DOHH2 (cell line): ENCODE data around the gene SELENOF.

Experiments
- H3F3A ChIP-seq: fragments of 200-600 bp; sonication (generic), shearing (Covaris generic); 2 replicates; pipeline ENCODE4 v1.6.0; 2016; ENCODE audit warnings: antibody characterized with exemption, mild to moderate bottlenecking; ENCODE audit not compliant: control insufficient read depth, insufficient read depth
- H3K27ac ChIP-seq: fragments of 200-600 bp; sonication (generic); 2 replicates; pipeline ENCODE4 v1.5.1; 2014; ENCODE audit warnings: low read depth, mild to moderate bottlenecking, low read length, moderate library complexity
- H3K27me3 ChIP-seq: fragments of 200-600 bp; sonication (generic); 2 replicates; pipeline ENCODE4 v1.6.1; 2014; ENCODE audit warnings: mild to moderate bottlenecking, low read length, mixed read lengths; ENCODE audit not compliant: control insufficient read depth
- H3K36me3 ChIP-seq: fragments of 200-600 bp; sonication (generic); 2 replicates; pipeline ENCODE4 v1.6.1; 2014; ENCODE audit warnings: mild to moderate bottlenecking, low read length, moderate library complexity, mixed read lengths; ENCODE audit not compliant: control insufficient read depth
- H3K4me1 ChIP-seq: fragments of 200-600 bp; sonication (generic); 2 replicates; pipeline ENCODE4 v1.6.1; 2014; ENCODE audit warnings: mild to moderate bottlenecking, low read length, mixed read lengths; ENCODE audit not compliant: control insufficient read depth
- H3K4me2 ChIP-seq: fragments of 200-600 bp; sonication (generic); 2 replicates; pipeline ENCODE4 v1.6.0; 2014; ENCODE audit warnings: mild to moderate bottlenecking, low read length, moderate library complexity
- H3K4me3 ChIP-seq: fragments of 200-600 bp; sonication (generic); 2 replicates; pipeline ENCODE4 v1.5.1; 2014; ENCODE audit warnings: mild to moderate bottlenecking, low read length, mixed read lengths
- H3K79me2 ChIP-seq: fragments of 200-600 bp; sonication (generic); 2 replicates; pipeline ENCODE4 v1.6.1; 2014; ENCODE audit warnings: mild to moderate bottlenecking, low read length, mixed read lengths; ENCODE audit not compliant: control insufficient read depth
- H3K9me2 ChIP-seq: fragments of 200-600 bp; sonication (generic); replicated peaks from 2 replicates; pipeline ENCODE4 v1.6.1; 2014; ENCODE audit warnings: mild to moderate bottlenecking, low read length, mixed read lengths; ENCODE audit not compliant: control insufficient read depth
- H3K9me3 ChIP-seq: fragments of 200-600 bp; sonication (generic); 2 replicates; pipeline ENCODE4 v1.6.1; 2014; ENCODE audit warnings: antibody characterized with exemption, low read length, mixed read lengths; ENCODE audit not compliant: control insufficient read depth, insufficient read depth
- H4K20me1 ChIP-seq: fragments of 200-600 bp; sonication (generic); 2 replicates; pipeline ENCODE4 v1.6.0; 2014; ENCODE audit warnings: low read depth, mild to moderate bottlenecking, antibody characterized with exemption, low read length, moderate library complexity; ENCODE audit not compliant: control insufficient read depth, insufficient read depth
- CTCF ChIP-seq: fragments of 200-600 bp; sonication (generic); IDR thresholded peaks from one replicate; pipeline ENCODE4 v1.5.1; 2014; ENCODE audit warnings: antibody characterized with exemption, mild to moderate bottlenecking, low read depth, low read length; ENCODE audit not compliant: poor library complexity, severe bottlenecking
- EZH2phosphoT487 ChIP-seq: fragments of 200-600 bp; sonication (generic); IDR thresholded peaks from 2 replicates; pipeline ENCODE4 v1.6.1; 2017; ENCODE audit warnings: borderline replicate concordance, mild to moderate bottlenecking, antibody characterized with exemption, low read length, moderate library complexity, mixed read lengths

Gene SELENOF

GRCh38 chr1:86922445-86922844, 8.5 kb upstream of the SELENOF start:
- Histone ChIP-seq H4K20me1 (no peaks in the 10 kb centered on the region), H3K4me3 (no peak overlapping the region), H3K9me2 (no peaks in the 10 kb centered on the region), H3K27me3 (no peaks in the 10 kb centered on the region), H3K79me2 (peaks cover 100% of the 10 kb centered on the region), H3K4me1 (peaks cover 30% of the 10 kb centered on the region), H3K4me2 (no peak overlapping the region), H3K9me3 (peaks cover 51% of the 10 kb centered on the region), H3K36me3 (peaks cover 71% of the 10 kb centered on the region), H3K27ac (no peak overlapping the region), H3F3A (no peaks in the 10 kb centered on the region; the same call in 1 of the 2 replicates)
- TF ChIP-seq EZH2phosphoT487 = no peak
- no peak for TF ChIP-seq CTCF

- H3K4me1 ChIP-seq = peaks cover 30% of the 10 kb centered on the region
- peak overlapping the region; percentile 88; the same call in 1 of the 2 replicates for H3K27ac ChIP-seq
- H4K20me1 ChIP-seq = peaks cover 23% of the 10 kb centered on the region
- peaks cover 2% of the 10 kb centered on the region; the same call in 1 of the 2 replicates for H3F3A ChIP-seq
- H3K9me3 ChIP-seq = peaks cover 23% of the 10 kb centered on the region
- peaks cover 84% of the 10 kb centered on the region for H3K36me3 ChIP-seq
- TF ChIP-seq EZH2phosphoT487 = no peak
- TF ChIP-seq CTCF = no peak
- peaks cover 95% of the 10 kb centered on the region for H3K79me2 ChIP-seq
- no peaks in the 10 kb centered on the region for H3K27me3 ChIP-seq
- peak overlapping the region; percentile 76 for H3K4me2 ChIP-seq
- H3K4me3 ChIP-seq = peak overlapping the region; percentile 100
- H3K9me2 ChIP-seq = no peaks in the 10 kb centered on the region
Measured at GRCh38 chr1:86916752-86917151, 2.8 kb upstream of the SELENOF start.

GRCh38 chr1:86915737-86916235, 1.9 kb upstream of the SELENOF start:
- peaks cover 13% of the 10 kb centered on the region for H3K9me3 ChIP-seq
- no peaks in the 10 kb centered on the region for H3K27me3 ChIP-seq
- no peak for TF ChIP-seq CTCF
- TF ChIP-seq EZH2phosphoT487 = no peak
- H3K9me2 ChIP-seq = no peaks in the 10 kb centered on the region
- peaks cover 84% of the 10 kb centered on the region for H3K36me3 ChIP-seq
- peak overlapping the region; percentile 100 for H3K4me3 ChIP-seq
- H3F3A ChIP-seq = peaks cover 2% of the 10 kb centered on the region; the same call in 1 of the 2 replicates
- peaks cover 31% of the 10 kb centered on the region for H4K20me1 ChIP-seq
- H3K4me2 ChIP-seq = peak overlapping the region; percentile 76
- peaks cover 95% of the 10 kb centered on the region for H3K79me2 ChIP-seq
- H3K27ac ChIP-seq = peak overlapping the region; percentile 88
- H3K4me1 ChIP-seq = peaks cover 40% of the 10 kb centered on the region
